CD4-positive, alpha-beta T cell (primary cell): ENCODE measurements around the gene CCR3. TPM values are rescaled to one million over a fixed set of nuclear protein-coding genes. Genes with fewer than 3 reads are reported as not detected.

Experiments used
- ATAC-seq: fragments of 200-7000 bp; cut with Tn5 transposase; one replicate; pipeline ENCODE4 v1.10.0; 2022; ENCODE audit warnings: mild to moderate bottlenecking; ENCODE audit not compliant: poor library complexity
- CTCF ChIA-PET: fragments of 350-600 bp; sonication (Branson Sonifier 250); formaldehyde crosslinking; loops from one replicate; lab custom pipeline; 2021; ENCODE audit warnings: antibody characterized with exemption, inconsistent platforms; lab: Charles Lee
- POLR2A ChIA-PET: fragments of 350-600 bp; sonication (Branson Sonifier 250); formaldehyde crosslinking; loops from one replicate; lab custom pipeline; 2021; ENCODE audit warnings: antibody characterized with exemption, inconsistent platforms; lab: Charles Lee
- DNase-seq, 14 experiments: peaks; one replicate each; pipeline ENCODE4 v3.0.0-alpha.2; 2013 to 2020; ENCODE audit warnings: mixed read lengths in 2 of 14
- H3K27ac ChIP-seq, 2 donors: one replicate each; pipeline versions ENCODE4 v1.5.1 to v1.7.0; 2013; ENCODE audit warnings: low read length in 2 of 2, low read depth in 1 of 2, mild to moderate bottlenecking in 1 of 2
- H3K27me3 ChIP-seq, 2 experiments: 1 replicate in 1 of 2; 2 replicates in 1 of 2; pipeline versions ENCODE4 v1.6.1 to v1.7.0; 2013; ENCODE audit warnings: low read length in 2 of 2, control low read depth in 1 of 2, mild to moderate bottlenecking in 1 of 2, moderate library complexity in 1 of 2; ENCODE audit not compliant: insufficient read depth in 2 of 2, control insufficient read depth in 1 of 2
- H3K36me3 ChIP-seq: one replicate; pipeline ENCODE4 v1.6.1; 2013; ENCODE audit warnings: low read length, control low read depth; ENCODE audit not compliant: insufficient read depth
- H3K4me1 ChIP-seq: one replicate; pipeline ENCODE4 v1.6.1; 2013; ENCODE audit warnings: low read length, control low read depth; ENCODE audit not compliant: insufficient read depth
- H3K4me3 ChIP-seq: one replicate; pipeline ENCODE4 v1.5.1; 2013; ENCODE audit warnings: mild to moderate bottlenecking, low read length, moderate library complexity
- H3K9me3 ChIP-seq, 2 experiments: 1 replicate in 1 of 2; 2 replicates in 1 of 2; pipeline versions ENCODE4 v1.6.1 to v1.7.0; 2013; ENCODE audit warnings: low read length in 2 of 2, mild to moderate bottlenecking in 2 of 2, control low read depth in 1 of 2, moderate library complexity in 1 of 2; ENCODE audit not compliant: control insufficient read depth in 1 of 2, insufficient read depth in 1 of 2
- H3K27ac Mint-ChIP-seq: one replicate; pipeline ENCODE4 v1.8.0; 2020; ENCODE audit warnings: mixed read lengths
- H3K27me3 Mint-ChIP-seq: one replicate; pipeline ENCODE4 v1.8.0; 2021; ENCODE audit warnings: mixed read lengths
- H3K36me3 Mint-ChIP-seq: one replicate; pipeline ENCODE4 v1.8.0; 2021; ENCODE audit warnings: low read depth, mixed read lengths
- H3K4me1 Mint-ChIP-seq: one replicate; pipeline ENCODE4 v1.8.0; 2021; ENCODE audit warnings: low read depth, mixed read lengths
- H3K4me3 Mint-ChIP-seq: one replicate; pipeline ENCODE4 v1.8.0; 2020; ENCODE audit warnings: mild to moderate bottlenecking, mixed read lengths
- H3K9me3 Mint-ChIP-seq: one replicate; pipeline ENCODE4 v1.8.0; 2020; ENCODE audit warnings: mixed read lengths
- intact Hi-C, 2 experiments: fragments of 100-400 bp; cut with DNase I in 1 of 2; cut with micrococcal nuclease in 1 of 2; formaldehyde crosslinking; loops; one replicate each; pipeline versions ENCODE4 v1.15.1 to v1.9.0; 2023 to 2025; cut with DNase I, micrococcal nuclease
- total RNA-seq, 174 experiments: library from RNA in 2 of 174; stranded (reverse) in 2 of 174; gene quantifications; one replicate each; pipeline ENCODE4 v1.2.3 and lab custom pipeline; 2021 to 2026
- TF ChIP-seq, protein P1 (sequence below): fragments of 200-600 bp; IDR thresholded peaks from one replicate; pipeline ENCODE4 v1.8.0; 2022; ENCODE audit warnings: antibody characterized with exemption, mild to moderate bottlenecking

The CCR3 gene
- total RNA-seq, 2 experiments from 2014 or later, result not detected

DNA sequence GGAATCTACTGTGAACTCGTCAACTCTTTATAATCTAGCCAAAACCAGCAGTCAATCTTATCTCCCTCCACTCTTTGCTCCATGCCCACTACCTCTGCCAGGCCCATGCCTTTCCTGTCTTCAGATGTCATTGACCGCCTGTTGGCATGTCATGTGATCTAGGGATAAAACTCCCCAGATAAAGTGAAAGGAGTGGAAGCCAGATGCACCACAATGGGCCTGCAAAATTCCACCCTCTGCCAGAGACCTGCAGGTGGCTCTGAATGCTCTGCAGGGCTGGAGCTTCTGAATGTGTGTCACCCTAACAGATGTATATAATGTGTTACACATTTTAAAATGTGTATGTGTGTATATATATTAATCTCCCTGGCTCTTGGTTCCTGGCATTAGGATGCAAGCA is 2.3 kb upstream of the CCR3 start:
- Mint-ChIP-seq H3K36me3 (no peaks in the 10 kb centered on the region), H3K27me3 (peaks cover 9% of the 10 kb centered on the region), H3K4me1 (peaks cover 7% of the 10 kb centered on the region), H3K27ac (no peak overlapping the region), H3K4me3 (no peak overlapping the region), H3K9me3 (no peaks in the 10 kb centered on the region)
- DNase-seq (no peak), ATAC-seq (no peak)
- Histone ChIP-seq H3K4me3 (no peak overlapping the region), H3K27me3 (no peaks in the 10 kb centered on the region), H3K27ac (no peak overlapping the region), H3K9me3 (no peaks in the 10 kb centered on the region), H3K4me1 (peaks cover 3% of the 10 kb centered on the region), H3K36me3 (no peaks in the 10 kb centered on the region)
- POLR2A ChIA-PET, result no interaction called here
- intact Hi-C loops, result no loop called here
- CTCF ChIA-PET, result no interaction called here
- TF ChIP-seq, protein P1, sequence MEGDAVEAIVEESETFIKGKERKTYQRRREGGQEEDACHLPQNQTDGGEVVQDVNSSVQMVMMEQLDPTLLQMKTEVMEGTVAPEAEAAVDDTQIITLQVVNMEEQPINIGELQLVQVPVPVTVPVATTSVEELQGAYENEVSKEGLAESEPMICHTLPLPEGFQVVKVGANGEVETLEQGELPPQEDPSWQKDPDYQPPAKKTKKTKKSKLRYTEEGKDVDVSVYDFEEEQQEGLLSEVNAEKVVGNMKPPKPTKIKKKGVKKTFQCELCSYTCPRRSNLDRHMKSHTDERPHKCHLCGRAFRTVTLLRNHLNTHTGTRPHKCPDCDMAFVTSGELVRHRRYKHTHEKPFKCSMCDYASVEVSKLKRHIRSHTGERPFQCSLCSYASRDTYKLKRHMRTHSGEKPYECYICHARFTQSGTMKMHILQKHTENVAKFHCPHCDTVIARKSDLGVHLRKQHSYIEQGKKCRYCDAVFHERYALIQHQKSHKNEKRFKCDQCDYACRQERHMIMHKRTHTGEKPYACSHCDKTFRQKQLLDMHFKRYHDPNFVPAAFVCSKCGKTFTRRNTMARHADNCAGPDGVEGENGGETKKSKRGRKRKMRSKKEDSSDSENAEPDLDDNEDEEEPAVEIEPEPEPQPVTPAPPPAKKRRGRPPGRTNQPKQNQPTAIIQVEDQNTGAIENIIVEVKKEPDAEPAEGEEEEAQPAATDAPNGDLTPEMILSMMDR, result no peak

DNA sequence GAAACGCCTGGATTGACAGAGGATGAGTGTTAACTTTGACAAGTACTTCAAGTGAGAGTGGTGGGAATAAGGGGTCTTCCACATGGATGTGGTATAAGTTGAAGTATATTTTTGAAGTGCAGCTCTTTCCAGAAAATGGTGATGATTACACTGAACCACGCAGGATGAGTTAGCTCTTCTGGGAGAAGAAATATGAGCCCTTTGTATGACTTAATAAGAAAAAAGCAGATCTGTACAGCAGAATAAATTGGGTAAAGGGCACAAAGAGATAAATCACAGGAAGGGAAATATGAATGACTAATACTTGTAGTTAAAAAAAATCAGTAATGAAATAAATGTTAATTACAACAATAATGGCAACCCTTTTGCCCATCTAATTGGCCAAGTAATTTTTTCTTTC is 1.3 kb downstream of the CCR3 start:
- ChIA-PET CTCF (interaction anchor here (0.6 to 1.4 kb wide), 2 partner anchors 27 to 125 kb away, joined by 3 to 4 read pairs; no protein-coding TSS in a partner anchor), POLR2A (no interaction called here)
- TF ChIP-seq, protein P1, result no peak
- Histone ChIP-seq H3K27ac (no peak overlapping the region), H3K9me3 (no peaks in the 10 kb centered on the region), H3K4me1 (no peaks in the 10 kb centered on the region), H3K27me3 (no peaks in the 10 kb centered on the region), H3K4me3 (no peak overlapping the region), H3K36me3 (no peaks in the 10 kb centered on the region)
- intact Hi-C loops, result no loop called here
- Mint-ChIP-seq H3K9me3 (no peaks in the 10 kb centered on the region), H3K4me3 (no peak overlapping the region), H3K36me3 (no peaks in the 10 kb centered on the region), H3K27ac (no peak overlapping the region), H3K27me3 (peaks cover 5% of the 10 kb centered on the region), H3K4me1 (peaks cover 7% of the 10 kb centered on the region)
- no peak for DNase-seq
- no peak for ATAC-seq

DNA sequence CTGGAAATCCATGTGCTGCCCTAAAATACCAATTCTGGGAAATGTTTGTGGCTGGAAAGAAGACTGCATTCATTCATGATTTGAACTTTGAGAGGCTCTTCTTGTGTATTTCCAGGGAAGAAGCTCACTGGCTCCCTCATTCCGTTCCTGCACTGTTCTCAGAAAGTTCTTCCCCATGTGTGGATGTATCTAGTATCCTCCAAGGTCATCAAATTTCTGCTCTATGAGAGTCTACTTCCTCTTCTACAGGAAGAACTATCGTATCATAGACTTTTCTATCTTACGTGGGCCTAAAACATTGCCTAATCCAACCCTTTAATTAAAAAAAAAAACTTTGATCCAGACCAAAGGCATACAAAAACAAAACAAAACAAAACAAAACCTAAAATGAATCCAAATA is 2.9 kb downstream of the CCR3 start:
- Mint-ChIP-seq H3K27ac (no peak overlapping the region), H3K4me3 (no peak overlapping the region), H3K27me3 (peaks cover 5% of the 10 kb centered on the region), H3K4me1 (peaks cover 7% of the 10 kb centered on the region), H3K9me3 (no peaks in the 10 kb centered on the region), H3K36me3 (no peaks in the 10 kb centered on the region)
- Histone ChIP-seq H3K4me3 (no peak overlapping the region), H3K27me3 (no peaks in the 10 kb centered on the region), H3K27ac (no peak overlapping the region), H3K4me1 (no peaks in the 10 kb centered on the region), H3K36me3 (no peaks in the 10 kb centered on the region), H3K9me3 (no peaks in the 10 kb centered on the region)
- ATAC-seq (no peak), DNase-seq (no peak)
- TF ChIP-seq, protein P1, result no peak
- ChIA-PET CTCF (no interaction called here), POLR2A (no interaction called here)
- intact Hi-C loops, result no loop called here
